Astrocyte (in vitro differentiated cells and primary cell): ENCODE measurements around the gene RBM47.

Experiments
- EZH2 ChIP-seq: IDR thresholded peaks from 2 replicates; pipeline ENCODE4 v1.6.1; 2012; ENCODE audit warnings: mild to moderate bottlenecking, low read length, inconsistent platforms; ENCODE audit not compliant: insufficient read depth
- TF ChIP-seq, protein P1 (sequence below): IDR thresholded peaks from 2 replicates; pipeline ENCODE4 v1.5.1; 2011; ENCODE audit warnings: low read depth, mild to moderate bottlenecking, inconsistent platforms, low read length, moderate library complexity; ENCODE audit not compliant: insufficient read depth

GRCh38 chr4:40454816-40455215, 174.8 kb downstream of the RBM47 start:
- TF ChIP-seq, protein P1, sequence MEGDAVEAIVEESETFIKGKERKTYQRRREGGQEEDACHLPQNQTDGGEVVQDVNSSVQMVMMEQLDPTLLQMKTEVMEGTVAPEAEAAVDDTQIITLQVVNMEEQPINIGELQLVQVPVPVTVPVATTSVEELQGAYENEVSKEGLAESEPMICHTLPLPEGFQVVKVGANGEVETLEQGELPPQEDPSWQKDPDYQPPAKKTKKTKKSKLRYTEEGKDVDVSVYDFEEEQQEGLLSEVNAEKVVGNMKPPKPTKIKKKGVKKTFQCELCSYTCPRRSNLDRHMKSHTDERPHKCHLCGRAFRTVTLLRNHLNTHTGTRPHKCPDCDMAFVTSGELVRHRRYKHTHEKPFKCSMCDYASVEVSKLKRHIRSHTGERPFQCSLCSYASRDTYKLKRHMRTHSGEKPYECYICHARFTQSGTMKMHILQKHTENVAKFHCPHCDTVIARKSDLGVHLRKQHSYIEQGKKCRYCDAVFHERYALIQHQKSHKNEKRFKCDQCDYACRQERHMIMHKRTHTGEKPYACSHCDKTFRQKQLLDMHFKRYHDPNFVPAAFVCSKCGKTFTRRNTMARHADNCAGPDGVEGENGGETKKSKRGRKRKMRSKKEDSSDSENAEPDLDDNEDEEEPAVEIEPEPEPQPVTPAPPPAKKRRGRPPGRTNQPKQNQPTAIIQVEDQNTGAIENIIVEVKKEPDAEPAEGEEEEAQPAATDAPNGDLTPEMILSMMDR: no peak
- TF ChIP-seq EZH2: no peak
